Skeletal muscle satellite cell (primary cell): Measurements from ENCODE around the gene FIGLA. TPM values are rescaled to one million over a fixed set of nuclear protein-coding genes. Genes with fewer than 3 reads are reported as not detected.

Experiments used
- H3K27me3 ChIP-seq: 2 replicates; pipeline ENCODE4 v1.7.0; 2013; ENCODE audit warnings: low read length; ENCODE audit not compliant: control insufficient read depth, insufficient read depth
- H3K36me3 ChIP-seq: 2 replicates; pipeline ENCODE4 v1.7.0; 2013; ENCODE audit warnings: mild to moderate bottlenecking, control low read depth, low read length; ENCODE audit not compliant: insufficient read depth
- H3K4me1 ChIP-seq: 2 replicates; pipeline ENCODE4 v1.7.0; 2013; ENCODE audit warnings: low read length; ENCODE audit not compliant: control insufficient read depth, insufficient read depth
- H3K4me2 ChIP-seq: 2 replicates; pipeline ENCODE4 v1.7.0; 2013; ENCODE audit warnings: mild to moderate bottlenecking, low read length
- H3K4me3 ChIP-seq: 2 replicates; pipeline ENCODE4 v1.7.0; 2013; ENCODE audit warnings: low read length
- H3K9ac ChIP-seq: 2 replicates; pipeline ENCODE4 v1.7.0; 2013; ENCODE audit warnings: mild to moderate bottlenecking, low read depth, low read length, moderate library complexity
- H3K9me3 ChIP-seq: replicated peaks from 2 replicates; pipeline ENCODE4 v1.7.0; 2013; ENCODE audit warnings: mild to moderate bottlenecking, control low read depth, low read length
- small RNA-seq: library from RNA; depleted of rRNA; stranded (forward); fragments of <200 nt; gene quantifications from one replicate; pipeline ENCODE3, GENCODE V24; 2012

FIGLA gene

GRCh38 chr2:70738159-70738558 lies 52.3 kb downstream of the FIGLA start:
- Histone ChIP-seq H3K9ac (no peak overlapping the region), H3K4me1 (no peaks in the 10 kb centered on the region), H3K4me3 (no peak overlapping the region), H3K4me2 (no peak overlapping the region), H3K36me3 (no peaks in the 10 kb centered on the region), H3K9me3 (no peaks in the 10 kb centered on the region), H3K27me3 (peaks cover 23% of the 10 kb centered on the region)

- H3K9me3 ChIP-seq = no peaks in the 10 kb centered on the region
- H3K4me1 ChIP-seq = no peaks in the 10 kb centered on the region
- H3K36me3 ChIP-seq = no peaks in the 10 kb centered on the region
- H3K27me3 ChIP-seq = peaks cover 32% of the 10 kb centered on the region
- no peak overlapping the region for H3K4me3 ChIP-seq
- H3K9ac ChIP-seq = no peak overlapping the region
- H3K4me2 ChIP-seq = no peak overlapping the region
These were observed 55.4 kb downstream of the FIGLA start for GRCh38 chr2:70735071-70735470.

- H3K4me1 ChIP-seq = no peaks in the 10 kb centered on the region
- no peaks in the 10 kb centered on the region for H3K36me3 ChIP-seq
- no peak overlapping the region for H3K9ac ChIP-seq
- peaks cover 32% of the 10 kb centered on the region for H3K27me3 ChIP-seq
- no peaks in the 10 kb centered on the region for H3K9me3 ChIP-seq
- no peak overlapping the region for H3K4me3 ChIP-seq
- no peak overlapping the region for H3K4me2 ChIP-seq
These were observed 56.7 kb downstream of the FIGLA start for GRCh38 chr2:70733646-70734180.

GRCh38 chr2:70732766-70733645 lies 57.4 kb downstream of the FIGLA start:
- no peaks in the 10 kb centered on the region for H3K36me3 ChIP-seq
- H3K4me3 ChIP-seq = no peak overlapping the region
- H3K9me3 ChIP-seq = no peaks in the 10 kb centered on the region
- no peaks in the 10 kb centered on the region for H3K4me1 ChIP-seq
- no peak overlapping the region for H3K4me2 ChIP-seq
- no peak overlapping the region for H3K9ac ChIP-seq
- H3K27me3 ChIP-seq = peaks cover 32% of the 10 kb centered on the region

GRCh38 chr2:70730730-70731129 lies 59.7 kb downstream of the FIGLA start:
- H3K4me3 ChIP-seq = no peak overlapping the region
- H3K27me3 ChIP-seq = peaks cover 25% of the 10 kb centered on the region
- H3K4me1 ChIP-seq = no peaks in the 10 kb centered on the region
- H3K9me3 ChIP-seq = no peaks in the 10 kb centered on the region
- H3K4me2 ChIP-seq = no peak overlapping the region
- H3K9ac ChIP-seq = no peak overlapping the region
- no peaks in the 10 kb centered on the region for H3K36me3 ChIP-seq

- Histone ChIP-seq H3K9ac (no peak overlapping the region), H3K27me3 (peaks cover 24% of the 10 kb centered on the region), H3K4me3 (no peak overlapping the region), H3K36me3 (no peaks in the 10 kb centered on the region), H3K4me1 (no peaks in the 10 kb centered on the region), H3K9me3 (no peaks in the 10 kb centered on the region), H3K4me2 (no peak overlapping the region)
These were observed 60.8 kb downstream of the FIGLA start for GRCh38 chr2:70729647-70730046.

- H3K27me3 ChIP-seq = peaks cover 9% of the 10 kb centered on the region
- H3K4me3 ChIP-seq = no peak overlapping the region
- no peak overlapping the region for H3K4me2 ChIP-seq
- no peaks in the 10 kb centered on the region for H3K36me3 ChIP-seq
- no peaks in the 10 kb centered on the region for H3K9me3 ChIP-seq
- H3K4me1 ChIP-seq = no peaks in the 10 kb centered on the region
- no peak overlapping the region for H3K9ac ChIP-seq
These were observed 62.3 kb downstream of the FIGLA start for GRCh38 chr2:70728128-70728527.

Small RNA genes lying within 50 kb of the gene (small RNA-seq; reads per million reads assigned to genes)
- not detected for gene HMGN2P21
